Activated CD8-positive, alpha-beta memory T cell treated with anti-CD3 and anti-CD28 coated beads, Interleukin-2, amount 50 U/mL, for 4 hours (primary cell): ENCODE data around the gene IPO8.
"Not testable (repeated sequence)": the region's sequence is repeated elsewhere in the genome, so short reads cannot be mapped to it uniquely, and the experiment has no call there.

Experiments used
- DNase-seq: peaks from one replicate; pipeline ENCODE4 v3.0.0-alpha.2; 2020

IPO8 gene

GRCh38 chr12:30687265-30687986 is 8.2 kb downstream of the IPO8 start:
- DNase-seq: no peak

DNA sequence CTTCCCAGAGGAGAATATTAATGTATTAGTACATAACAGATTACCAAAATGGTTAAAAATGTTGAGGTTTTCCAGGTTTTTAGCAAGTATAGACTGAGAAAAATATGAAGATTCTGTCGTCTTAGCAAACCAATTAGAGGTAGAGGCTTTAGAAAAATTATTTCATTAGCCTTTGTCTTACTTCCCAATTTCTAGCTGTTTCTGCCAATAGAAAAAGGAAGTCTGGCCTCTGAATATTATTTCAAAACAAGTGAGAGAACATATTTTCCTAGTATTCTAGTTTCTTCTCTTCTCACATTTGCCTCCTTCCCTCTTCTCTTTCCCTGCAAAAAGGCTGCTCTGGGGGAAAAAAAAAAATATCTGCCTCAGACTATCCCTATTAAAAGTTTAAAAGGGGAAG is 16.4 kb downstream of the IPO8 start:
- no peak for DNase-seq

GRCh38 chr12:30678221-30678620 is 17.4 kb downstream of the IPO8 start:
- DNase-seq: no peak

GRCh38 chr12:30661210-30661609 is 34.5 kb downstream of the IPO8 start:
- no peak for DNase-seq

DNA sequence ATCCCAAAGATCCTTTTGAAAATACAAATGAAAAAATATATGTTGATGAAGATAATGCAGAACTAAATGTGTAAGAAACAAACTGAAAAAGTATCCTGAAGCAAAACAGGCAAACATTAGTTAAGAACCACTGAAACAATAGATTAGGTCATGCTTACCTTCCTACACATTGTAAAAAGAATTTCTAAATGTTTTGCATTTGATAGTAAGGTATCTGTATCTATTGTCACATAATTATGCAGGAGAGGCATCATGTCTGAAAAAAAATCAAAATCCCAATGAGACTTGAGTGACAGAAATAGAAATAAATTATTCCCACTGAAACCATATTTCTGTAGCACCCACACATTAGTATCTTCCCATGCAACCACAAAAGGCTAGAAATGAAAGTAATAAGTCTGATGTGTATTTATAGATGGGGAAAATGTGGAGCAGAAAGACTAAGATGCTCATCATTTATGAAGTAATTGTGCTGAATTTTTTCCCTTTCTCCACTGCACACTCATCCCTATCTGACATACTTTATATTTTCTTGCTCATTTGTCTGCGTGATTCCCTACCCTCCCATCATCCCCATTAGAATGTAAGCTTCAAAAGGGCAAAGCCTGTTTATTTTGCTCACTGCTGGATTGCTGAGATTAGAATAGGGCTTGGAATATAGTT is 43.5 kb downstream of the IPO8 start:
- no peak for DNase-seq

- no peak for DNase-seq
Observed at GRCh38 chr12:30646821-30647220, 48.8 kb downstream of the IPO8 start.

DNA sequence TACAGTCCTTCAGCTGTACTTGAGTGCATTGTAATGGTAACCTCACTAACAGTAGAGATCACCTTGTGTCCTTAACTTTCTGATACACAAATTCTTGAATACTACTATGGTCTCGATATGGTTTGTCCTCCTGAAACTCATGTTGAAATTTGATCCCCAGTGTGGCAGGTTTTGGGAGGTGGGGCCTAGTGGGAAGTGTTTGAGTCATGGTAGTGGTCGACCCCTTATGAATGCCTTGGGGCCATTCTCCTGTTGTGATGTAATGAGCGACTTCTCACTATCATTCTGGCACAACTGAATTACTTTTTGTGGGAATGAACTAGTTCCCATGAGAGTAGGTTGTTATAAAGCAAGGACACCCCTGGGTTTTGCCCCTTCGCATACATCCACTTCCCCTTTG is 52.3 kb downstream of the IPO8 start:
- no peak for DNase-seq

DNA sequence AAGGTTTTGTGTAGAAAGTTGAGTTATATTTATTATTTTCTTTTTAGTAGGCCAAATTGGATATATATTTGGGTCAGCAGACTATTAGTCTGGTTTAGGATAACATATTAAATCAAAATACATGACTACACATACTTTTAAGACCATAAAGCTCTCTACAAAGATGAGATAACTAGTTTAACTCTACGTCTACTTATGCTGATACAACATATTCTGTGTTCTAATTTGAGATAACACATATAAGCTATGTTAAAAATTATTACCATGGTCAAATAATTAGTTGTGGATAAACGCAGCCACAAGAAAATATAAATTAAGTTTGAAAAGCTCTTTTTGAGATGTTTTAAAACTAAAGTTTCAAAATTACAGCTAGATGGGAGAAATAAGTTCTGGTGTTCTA is 55.3 kb downstream of the IPO8 start:
- no peak for DNase-seq

DNA sequence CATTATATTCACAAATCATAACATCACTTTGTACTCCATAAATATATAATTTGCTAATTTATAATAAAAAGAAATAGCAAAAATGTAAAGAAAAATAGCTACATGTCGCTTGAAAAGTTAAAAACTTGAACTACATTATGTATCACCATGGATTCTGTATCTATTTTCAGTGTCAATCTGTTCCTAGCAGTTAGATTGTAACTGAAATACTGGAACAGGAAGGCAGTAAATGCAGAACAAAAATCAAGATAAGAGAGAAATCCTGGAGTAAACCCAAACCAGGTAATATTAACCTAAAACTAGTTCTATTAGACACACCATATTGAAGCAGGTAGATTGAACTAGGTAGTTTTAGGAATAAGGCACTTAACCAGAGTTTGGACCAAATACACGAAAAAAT is 60.3 kb downstream of the IPO8 start:
- no peak for DNase-seq

DNA sequence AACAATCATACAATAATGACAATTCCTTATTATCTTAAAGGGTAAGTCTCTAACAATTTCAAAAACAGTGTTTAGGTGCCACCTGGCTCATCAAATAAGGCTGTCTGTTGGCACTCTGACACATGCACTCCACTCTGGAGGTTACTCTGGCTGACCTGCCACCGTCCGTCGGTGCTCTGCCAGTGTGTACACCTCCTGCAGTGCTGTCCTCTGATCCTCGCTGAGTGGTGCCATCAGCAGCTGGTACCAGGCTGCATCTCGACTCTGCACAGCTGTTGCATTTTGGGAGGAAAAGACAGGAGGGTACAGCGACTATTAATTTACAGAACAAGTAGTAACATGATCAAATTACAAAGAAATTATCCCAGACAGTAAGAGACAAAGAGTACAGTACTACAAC is 63.9 kb downstream of the IPO8 start:
- DNase-seq: no peak

DNA sequence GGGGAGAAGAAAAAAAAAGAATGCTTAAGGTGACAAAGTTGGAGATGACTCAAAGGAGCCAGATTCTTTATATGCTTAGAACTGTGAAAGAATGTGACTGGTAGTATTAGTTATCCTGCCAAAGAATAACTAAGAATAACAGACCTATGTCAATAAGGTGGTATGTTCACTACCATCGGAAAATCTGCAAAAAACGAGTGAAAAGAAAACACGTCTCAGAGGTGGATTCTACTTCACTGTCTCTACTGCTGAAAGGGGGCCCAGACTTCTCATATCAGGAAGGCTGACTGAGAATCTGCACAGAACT is 64.7 kb downstream of the IPO8 start:
- DNase-seq: no peak

- DNase-seq: no peak
Observed at GRCh38 chr12:30630076-30630978, 65.3 kb downstream of the IPO8 start.

GRCh38 chr12:30626847-30627246 is 68.8 kb downstream of the IPO8 start:
- DNase-seq: no peak

DNA sequence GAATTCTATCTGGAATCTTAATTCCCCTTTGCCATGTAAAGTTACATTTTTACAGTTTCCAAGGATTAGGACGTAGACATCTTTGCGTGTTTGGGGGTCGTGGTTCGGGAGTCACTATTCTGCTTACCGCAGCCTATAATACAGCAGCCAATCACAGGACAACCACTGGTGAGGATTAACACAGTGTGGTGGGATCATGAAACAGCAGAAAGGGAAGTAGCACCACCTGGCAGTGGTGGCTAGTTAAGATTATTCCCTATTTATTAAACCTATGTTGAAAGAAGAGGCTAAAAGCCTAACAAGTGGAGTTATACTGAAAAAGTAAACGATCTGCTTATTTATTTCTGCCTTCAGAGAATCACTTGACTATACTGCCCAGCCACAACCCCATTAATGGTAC is 71.7 kb downstream of the IPO8 start:
- no peak for DNase-seq

DNA sequence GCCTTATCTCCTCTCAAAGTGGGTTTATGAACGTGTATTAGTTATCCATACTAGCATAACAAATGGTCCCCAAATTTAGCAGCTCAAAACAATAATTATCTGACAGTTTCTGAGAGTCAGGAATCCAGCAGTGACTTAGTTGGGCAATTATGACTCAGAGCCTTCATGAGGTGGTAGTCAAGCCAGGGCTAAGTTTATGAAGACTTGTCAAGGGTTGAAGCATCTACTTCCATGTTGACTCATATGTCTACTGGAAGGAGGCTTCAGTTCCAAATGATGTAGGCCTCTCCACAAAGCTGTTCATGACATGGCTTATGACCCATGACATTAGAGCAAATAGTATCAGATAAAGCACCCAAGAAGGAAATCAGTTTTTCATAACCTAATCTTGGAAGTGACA is 73.2 kb downstream of the IPO8 start:
- no peak for DNase-seq

- not testable (repeated sequence) for DNase-seq
Observed at GRCh38 chr12:30621663-30622241, 73.9 kb downstream of the IPO8 start.

DNA sequence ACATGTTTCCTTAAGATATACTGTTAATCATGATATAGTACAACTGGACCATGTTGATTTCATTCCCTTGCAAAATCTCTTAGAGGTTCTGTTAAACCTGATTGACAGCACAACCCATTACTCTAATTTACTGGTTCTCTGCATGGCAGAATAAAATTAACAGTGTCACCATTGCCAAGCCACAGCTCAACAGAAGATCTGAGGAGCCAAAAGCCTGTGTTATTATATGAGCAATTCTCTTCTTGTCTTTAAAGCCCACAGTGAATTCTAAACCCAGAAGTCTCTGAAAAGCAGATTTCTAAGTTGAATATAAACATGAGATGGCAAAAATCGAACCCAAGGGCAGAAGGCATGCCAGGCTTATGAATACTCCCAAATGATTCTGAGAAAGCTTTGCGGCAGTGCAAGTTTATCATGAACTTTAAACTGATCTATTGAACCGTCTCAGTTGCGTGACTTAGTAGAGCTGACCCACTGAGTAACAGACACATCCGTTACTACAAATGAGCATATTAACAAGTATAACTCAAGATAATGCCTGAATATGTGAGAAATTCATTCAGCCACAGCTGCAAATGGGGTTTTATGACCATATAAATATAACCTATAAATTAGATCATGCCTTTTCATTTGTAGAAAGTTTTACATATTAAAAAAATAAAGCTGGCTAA is 78.2 kb downstream of the IPO8 start:
- DNase-seq: no peak

DNA sequence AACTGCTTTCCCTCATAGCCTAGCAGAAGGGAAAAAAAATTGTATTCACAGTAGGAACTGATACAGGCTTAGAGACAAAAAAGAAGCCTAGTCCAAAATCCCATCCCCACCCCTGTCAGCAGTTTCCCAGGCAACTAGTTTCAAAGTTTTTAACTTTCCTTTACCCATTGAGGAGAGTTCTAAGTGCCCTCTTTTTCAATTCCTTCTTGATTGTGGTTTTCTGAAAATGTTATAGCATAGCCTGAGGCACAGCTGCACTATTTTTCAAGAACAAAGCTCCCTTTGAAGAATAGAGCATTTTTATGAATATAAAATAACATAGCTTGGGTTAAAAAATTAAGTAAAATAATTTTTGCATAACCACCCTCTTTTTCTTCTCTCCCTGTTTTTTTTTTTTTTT is 81.6 kb downstream of the IPO8 start:
- DNase-seq: no peak

GRCh38 chr12:30613119-30613830 is 82.4 kb downstream of the IPO8 start:
- DNase-seq: no peak

DNA sequence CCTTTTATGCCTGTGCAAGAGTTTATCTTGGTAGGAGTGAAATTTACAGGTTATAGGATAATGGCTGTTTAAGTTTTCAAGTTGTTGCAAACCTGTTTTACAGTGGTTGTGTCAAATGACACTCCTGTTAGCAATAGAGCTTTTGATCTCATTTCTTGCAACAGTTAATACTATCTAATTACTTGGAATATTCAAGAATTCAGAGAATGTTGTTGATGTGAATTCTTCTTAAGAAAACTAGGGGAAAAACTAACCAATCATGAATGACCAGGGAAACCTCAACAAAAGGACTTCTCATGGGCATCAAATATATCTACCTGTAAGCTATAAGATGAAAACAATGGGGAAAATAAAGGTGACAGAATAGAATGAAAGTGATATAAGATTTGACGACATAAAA is 85.0 kb downstream of the IPO8 start:
- no peak for DNase-seq

DNA sequence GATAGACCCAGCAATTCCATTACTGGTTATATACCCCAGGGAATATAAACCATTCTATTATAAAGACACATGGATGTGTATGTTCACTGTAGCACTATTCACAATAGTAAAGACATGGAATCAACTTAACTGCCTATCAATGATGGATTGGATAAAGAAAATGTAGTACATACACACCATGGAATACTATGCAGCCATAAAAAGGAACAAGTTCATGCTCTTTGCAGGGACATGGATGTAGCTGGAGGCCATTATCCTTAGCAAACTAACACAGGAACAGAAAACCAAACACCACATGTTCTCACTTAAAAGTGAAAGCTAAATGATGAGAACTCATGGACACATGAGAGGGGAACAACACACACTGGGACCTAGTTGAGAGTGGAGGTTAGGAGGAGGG is 85.8 kb downstream of the IPO8 start:
- not testable (repeated sequence) for DNase-seq

DNA sequence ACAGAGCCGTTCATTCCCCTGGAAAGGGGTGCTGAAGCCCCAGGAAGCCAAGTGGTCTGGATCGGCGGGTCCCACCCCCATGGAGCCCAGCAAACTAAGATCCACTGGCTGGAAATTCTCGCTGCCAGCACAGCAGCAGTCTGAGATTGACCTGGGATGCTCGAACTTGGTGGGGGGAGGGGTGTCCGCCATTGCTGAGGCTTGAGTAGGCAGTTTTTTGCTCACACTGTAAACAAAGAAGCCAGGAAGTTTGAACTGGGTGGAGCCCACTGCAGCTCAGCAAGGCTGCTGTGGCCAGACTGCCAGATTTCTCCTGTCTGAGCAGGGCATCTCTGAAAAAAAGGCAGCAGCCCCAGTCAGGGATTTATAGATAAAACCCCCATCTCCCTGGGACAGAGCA is 91.4 kb downstream of the IPO8 start:
- not testable (repeated sequence) for DNase-seq
